GM23248 (cell line): Measurements from ENCODE around the gene DOK4. TPM values are rescaled to one million over a fixed set of nuclear protein-coding genes. Genes with fewer than 3 reads are reported as not detected.

Experiments used
- DNase-seq: peaks from one replicate; pipeline ENCODE4 v3.0.0-alpha.2; 2015
- H2AFZ ChIP-seq: fragments of 200-600 bp; sonication (generic); 2 replicates; pipeline ENCODE4 v1.6.1; 2016; ENCODE audit warnings: antibody characterized with exemption
- H3F3A ChIP-seq: fragments of 200-600 bp; sonication (generic); 2 replicates; pipeline ENCODE4 v1.6.1; 2016; ENCODE audit warnings: mild to moderate bottlenecking, antibody characterized with exemption, mixed run types; ENCODE audit not compliant: insufficient read depth
- H3K27ac ChIP-seq: fragments of 200-600 bp; sonication (generic); 2 replicates; pipeline ENCODE4 v1.5.1; 2016; ENCODE audit warnings: mild to moderate bottlenecking
- H3K27me3 ChIP-seq: fragments of 200-600 bp; sonication (generic); replicated peaks from 2 replicates; pipeline ENCODE4 v1.6.1; 2016; ENCODE audit warnings: mild to moderate bottlenecking; ENCODE audit not compliant: insufficient read depth
- H3K36me3 ChIP-seq: fragments of 200-600 bp; sonication (generic); 2 replicates; pipeline ENCODE4 v1.6.1; 2016; ENCODE audit warnings: low read depth, mild to moderate bottlenecking
- H3K4me1 ChIP-seq: fragments of 200-600 bp; sonication (generic); 2 replicates; pipeline ENCODE4 v1.6.1; 2016; ENCODE audit warnings: mild to moderate bottlenecking; ENCODE audit not compliant: insufficient read depth
- H3K4me2 ChIP-seq: fragments of 200-600 bp; sonication (generic); one replicate; pipeline ENCODE4 v1.6.1; 2016; ENCODE audit warnings: mild to moderate bottlenecking; ENCODE audit not compliant: unreplicated experiment
- H3K4me3 ChIP-seq: fragments of 200-600 bp; sonication (generic); 2 replicates; pipeline ENCODE4 v1.5.1; 2016; ENCODE audit warnings: mild to moderate bottlenecking
- H3K79me2 ChIP-seq: fragments of 200-600 bp; sonication (generic); 2 replicates; pipeline ENCODE4 v1.6.1; 2016; ENCODE audit warnings: mild to moderate bottlenecking; ENCODE audit not compliant: insufficient read depth
- H3K9ac ChIP-seq: fragments of 200-600 bp; sonication (generic); 2 replicates; pipeline ENCODE4 v1.6.1; 2016; ENCODE audit warnings: mild to moderate bottlenecking
- H3K9me2 ChIP-seq: fragments of 200-600 bp; sonication (generic); 2 replicates; pipeline ENCODE4 v1.6.1; 2016; ENCODE audit warnings: mixed run types, mild to moderate bottlenecking, moderate library complexity; ENCODE audit not compliant: insufficient read depth
- H3K9me3 ChIP-seq: fragments of 200-600 bp; sonication (generic); one replicate; pipeline ENCODE4 v1.6.1; 2017; ENCODE audit warnings: low read depth
- H4K20me1 ChIP-seq: fragments of 200-600 bp; sonication (generic); 2 replicates; pipeline ENCODE4 v1.6.0; 2016; ENCODE audit not compliant: insufficient read depth
- EZH2 ChIP-seq: fragments of 200-600 bp; sonication (generic); IDR thresholded peaks from 2 replicates; pipeline ENCODE4 v1.6.1; 2018; ENCODE audit warnings: antibody characterized with exemption, mild to moderate bottlenecking; ENCODE audit not compliant: insufficient read depth, poor library complexity, severe bottlenecking
- EZH2phosphoT487 ChIP-seq: fragments of 200-600 bp; sonication (generic); IDR thresholded peaks from 2 replicates; pipeline ENCODE4 v1.6.1; 2018; ENCODE audit warnings: antibody characterized with exemption, moderate library complexity, mild to moderate bottlenecking, low read depth; ENCODE audit not compliant: insufficient read depth
- WGBS, 2 experiments: methylation state at CpG; one replicate each; pipeline ENCODE4 v1.1.6; 2015 to 2017; ENCODE audit warnings: low lambda C conversion rate in 2 of 2, low coverage in 1 of 2; ENCODE audit errors: missing lambda C conversion rate in 2 of 2; 5-methylcytosine and 5-hydroxymethylcytosine counted together
- in situ Hi-C: fragments of 300-500 bp; cut with MboI; formaldehyde crosslinking; loops from 2 replicates; pipeline ENCODE4 v1.15.0; 2020
- polyA plus RNA-seq: library from polyadenylated mRNA; unstranded; fragments of >200 nt; fragmentation: Nextera tagmentation; extraction: Ambion mirVana; gene quantifications from 2 replicates; pipeline ENCODE4 v1.2.1, GENCODE V29; 2016
- total RNA-seq: library from RNA; depleted of rRNA; stranded (reverse); fragments of >200 nt; shearing (Covaris generic); gene quantifications from 2 replicates; pipeline ENCODE4 v1.2.3, GENCODE V29; 2014

DOK4 gene
- total and polyA plus RNA-seq, 2 experiments from 2014 or later, result 44.6 to 60.5 TPM

- DNase-seq, result no peak
- Histone ChIP-seq H3K36me3 (peaks cover 9% of the 10 kb centered on the region; the same call in 1 of the 2 replicates), H3K9me2 (no peaks in the 10 kb centered on the region), H3K9ac (peak overlapping the region; percentile 54), H3K4me1 (peaks cover 16% of the 10 kb centered on the region), H2AFZ (no peak overlapping the region), H3K4me3 (peak overlapping the region; percentile 65), H3K27me3 (no peaks in the 10 kb centered on the region), H3K9me3 (no peaks in the 10 kb centered on the region), H4K20me1 (no peaks in the 10 kb centered on the region), H3F3A (0 out of 2 replicates have a peak, but pooled peaks cover 13% of the 10 kb centered on the region), H3K4me2 (peak overlapping the region; percentile 82), H3K79me2 (peaks cover 40% of the 10 kb centered on the region), H3K27ac (no peak overlapping the region)
- TF ChIP-seq EZH2 (no peak), EZH2phosphoT487 (no peak)
- in situ Hi-C loops, result no loop called here
- 33 to 43% methylated on average over 11 to 15 of the region's 15 CpGs for WGBS, 2 experiments
Measured at GRCh38 chr16:57478396-57479204, 7.7 kb downstream of the DOK4 start.

- no peaks in the 10 kb centered on the region for H3K27me3 ChIP-seq
- no peaks in the 10 kb centered on the region for H3K9me2 ChIP-seq
- peaks cover 16% of the 10 kb centered on the region for H3K4me1 ChIP-seq
- in situ Hi-C loops, result no loop called here
- H4K20me1 ChIP-seq, result no peaks in the 10 kb centered on the region
- peaks cover 9% of the 10 kb centered on the region; the same call in 1 of the 2 replicates for H3K36me3 ChIP-seq
- H2AFZ ChIP-seq, result no peak overlapping the region
- no peaks in the 10 kb centered on the region for H3K9me3 ChIP-seq
- no peak overlapping the region for H3K27ac ChIP-seq
- 0 out of 2 replicates have a peak, but pooled peaks cover 14% of the 10 kb centered on the region for H3F3A ChIP-seq
- TF ChIP-seq EZH2, result no peak
- DNase-seq, result no peak
- WGBS, 2 experiments, result 78 to 79% methylated on average over 9 of the region's 9 CpGs
- H3K4me2 ChIP-seq, result no peak overlapping the region
- H3K79me2 ChIP-seq, result peaks cover 40% of the 10 kb centered on the region
- no peak overlapping the region for H3K9ac ChIP-seq
- no peak overlapping the region for H3K4me3 ChIP-seq
Measured at GRCh38 chr16:57477531-57478202, 8.6 kb downstream of the DOK4 start.

GRCh38 chr16:57476546-57477410, 9.5 kb downstream of the DOK4 start:
- Histone ChIP-seq H3K4me2 (no peak overlapping the region), H3K4me1 (peaks cover 16% of the 10 kb centered on the region), H3K27ac (no peak overlapping the region), H3K36me3 (peaks cover 9% of the 10 kb centered on the region; the same call in 1 of the 2 replicates), H2AFZ (no peak overlapping the region), H3K9me2 (no peaks in the 10 kb centered on the region), H3K9ac (no peak overlapping the region), H3K9me3 (no peaks in the 10 kb centered on the region), H3K79me2 (peaks cover 40% of the 10 kb centered on the region), H4K20me1 (no peaks in the 10 kb centered on the region), H3K27me3 (no peaks in the 10 kb centered on the region), H3F3A (0 out of 2 replicates have a peak, but pooled peaks cover 22% of the 10 kb centered on the region), H3K4me3 (no peak overlapping the region)
- 90 to 94% methylated on average over 6 of the region's 6 CpGs for WGBS, 2 experiments
- TF ChIP-seq EZH2phosphoT487 (no peak), EZH2 (no peak)
- in situ Hi-C loops, result no loop called here
- no peak for DNase-seq

- Histone ChIP-seq H3K9ac (no peak overlapping the region), H3K9me3 (no peaks in the 10 kb centered on the region), H3F3A (peaks cover 23% of the 10 kb centered on the region), H3K4me3 (no peak overlapping the region), H2AFZ (no peak overlapping the region), H3K4me2 (no peak overlapping the region), H3K36me3 (peaks cover 9% of the 10 kb centered on the region; the same call in 1 of the 2 replicates), H4K20me1 (no peaks in the 10 kb centered on the region), H3K27ac (no peak overlapping the region), H3K79me2 (peaks cover 40% of the 10 kb centered on the region), H3K4me1 (peaks cover 16% of the 10 kb centered on the region), H3K27me3 (no peaks in the 10 kb centered on the region), H3K9me2 (no peaks in the 10 kb centered on the region)
- WGBS, 2 experiments, result 74 to 77% methylated on average over 11 to 12 of the region's 12 CpGs
- in situ Hi-C loops, result no loop called here
- peak; percentile 47 for DNase-seq
- no peak for TF ChIP-seq EZH2
- TF ChIP-seq EZH2phosphoT487, result no peak
Measured at GRCh38 chr16:57475711-57476339, 10.5 kb downstream of the DOK4 start.
